ENCODE data around the gene GPRIN3. TPM values are rescaled to one million over a fixed set of nuclear protein-coding genes. Genes with fewer than 3 reads are reported as not detected.
A peak's percentile ranks its signal among the peaks of the same experiment; 100 is the strongest.

GPRIN3 gene
- total RNA-seq, 8 experiments from 2014 or later, result 1.2 to 20.1 (median 7.6) TPM

- Histone ChIP-seq H3K27ac (no peak overlapping the region), H3K4me3 (no peak overlapping the region), H3K4me1 (replicated peaks in 1 of 2) (peaks cover 18 to 27% of the 10 kb centered on the region in 2 donors)
- 54 to 100% (median 72%) methylated on average over 1 to 2 of the region's 2 CpGs for WGBS, 10 experiments
- in situ Hi-C loops (cut with MboI; ENCODE audit: low pct_unique_long_range_greater_than_20kb in 2 of 9, low sequenced_read_pairs in 9 of 9, unreplicated experiment in 9 of 9), result no loop called here
- no peak for ATAC-seq (replicated peaks in 6 of 8)
These were observed 10.7 kb downstream of the GPRIN3 start for GRCh38 chr4:89296896-89297295.

DNA sequence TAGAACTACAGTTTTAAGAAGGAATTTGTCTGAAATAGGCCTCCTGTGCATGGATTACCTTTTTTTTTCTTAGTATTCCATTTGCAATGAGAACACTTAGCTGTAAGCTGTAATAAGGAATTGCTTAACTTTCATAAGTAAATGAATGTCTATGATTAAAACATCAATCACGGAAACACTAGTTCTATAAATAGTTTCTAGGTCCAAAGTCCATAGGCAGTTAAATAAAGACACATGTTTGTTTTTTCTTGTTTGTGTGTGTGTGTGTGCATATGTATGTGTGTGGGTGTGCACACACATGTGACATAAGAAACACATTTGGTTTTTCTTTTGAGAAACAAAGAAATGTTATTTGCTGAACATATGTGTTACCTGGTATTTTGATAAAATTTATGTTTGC lies 11.2 kb downstream of the GPRIN3 start:
- no peak overlapping the region for H3K4me3 ChIP-seq
- in situ Hi-C loops (cut with MboI; ENCODE audit: low pct_unique_long_range_greater_than_20kb in 2 of 9, low sequenced_read_pairs in 9 of 9, unreplicated experiment in 9 of 9), result no loop called here
- H3K4me1 ChIP-seq (replicated peaks in 1 of 2), result peaks cover 15 to 23% of the 10 kb centered on the region in 2 donors
- 8 to 100% (median 75%) methylated on average over 1 of the region's 1 CpG; no CpG with 5 or more reads in 1 of the 10 experiments for WGBS, 10 experiments
- no peak overlapping the region for H3K27ac ChIP-seq
- ATAC-seq (replicated peaks in 6 of 8), result no peak

GRCh38 chr4:89295415-89295927 lies 12.1 kb downstream of the GPRIN3 start:
- no peak overlapping the region for H3K4me3 ChIP-seq
- WGBS, 10 experiments, result 68 to 100% (median 92%) methylated on average over 1 to 3 of the region's 3 CpGs; no CpG with 5 or more reads in 2 of the 10 experiments
- in situ Hi-C loops (cut with MboI; ENCODE audit: low pct_unique_long_range_greater_than_20kb in 2 of 9, low sequenced_read_pairs in 9 of 9, unreplicated experiment in 9 of 9), result no loop called here
- peaks cover 13 to 20% of the 10 kb centered on the region in 2 donors for H3K4me1 ChIP-seq (replicated peaks in 1 of 2)
- ATAC-seq (replicated peaks in 6 of 8), result no peak
- no peak overlapping the region for H3K27ac ChIP-seq

DNA sequence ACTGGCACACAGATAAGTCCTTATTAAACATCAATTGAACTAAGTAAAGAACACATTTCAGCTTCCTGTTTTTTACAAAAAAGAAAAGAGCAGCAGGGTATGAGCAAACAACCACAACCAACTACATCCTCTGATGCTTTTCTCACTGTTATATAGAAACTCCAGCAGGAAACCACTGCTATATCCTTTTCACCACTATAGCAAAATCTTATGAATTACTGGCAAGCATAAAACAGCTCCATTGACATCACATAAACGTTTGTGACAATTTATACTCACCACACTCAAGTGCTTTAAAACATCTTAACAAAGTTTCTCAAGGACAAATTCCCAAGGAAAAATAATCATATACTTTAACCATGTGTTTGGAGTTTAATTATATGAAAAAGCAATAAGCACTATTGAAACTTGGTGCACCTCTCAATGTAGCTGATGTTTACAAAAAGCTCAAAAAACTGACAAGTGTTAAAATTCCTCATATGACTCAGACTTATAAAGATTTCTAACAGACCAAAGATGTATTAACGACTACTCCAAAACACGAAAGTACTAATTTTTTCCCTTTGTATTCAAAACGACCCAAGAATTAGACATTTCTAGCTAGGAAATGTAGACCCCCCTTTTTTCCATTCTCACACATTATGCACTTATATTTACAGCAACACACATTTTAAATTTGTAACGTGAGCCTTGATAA lies 12.9 kb downstream of the GPRIN3 start:
- Histone ChIP-seq H3K4me3 (no peak overlapping the region), H3K4me1 (replicated peaks in 1 of 2) (peaks cover 8 to 20% of the 10 kb centered on the region in 2 donors), H3K27ac (no peak overlapping the region)
- no peak for ATAC-seq (replicated peaks in 6 of 8)
- WGBS, 10 experiments, result 20 to 95% (median 74%) methylated on average over 3 to 5 of the region's 5 CpGs
- in situ Hi-C loops (cut with MboI; ENCODE audit: low pct_unique_long_range_greater_than_20kb in 2 of 9, low sequenced_read_pairs in 9 of 9, unreplicated experiment in 9 of 9), result no loop called here

DNA sequence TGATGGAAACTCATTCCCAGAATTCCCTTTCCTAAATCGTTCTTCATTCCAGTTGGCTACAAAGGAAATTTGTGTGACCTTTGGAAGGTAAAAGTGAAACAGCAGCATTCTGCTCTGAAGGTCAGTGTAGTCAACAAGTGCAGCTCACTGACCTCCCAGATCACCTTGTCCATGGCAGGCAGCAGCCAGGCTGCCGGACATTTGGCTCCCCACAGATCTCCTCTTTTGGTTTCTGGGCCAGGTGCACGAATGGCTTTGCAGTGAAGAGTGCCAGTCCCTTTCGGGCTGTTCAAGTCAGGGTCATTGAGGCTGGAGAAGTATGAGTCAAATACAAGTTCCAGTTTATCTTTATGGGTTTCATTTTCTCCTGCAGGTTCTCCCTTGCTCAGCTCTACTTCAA lies 14.3 kb downstream of the GPRIN3 start:
- Histone ChIP-seq H3K4me1 (replicated peaks in 1 of 2) (peaks cover 0 to 11% of the 10 kb centered on the region in 2 donors), H3K4me3 (no peak overlapping the region), H3K27ac (no peak overlapping the region)
- in situ Hi-C loops (cut with MboI; ENCODE audit: low pct_unique_long_range_greater_than_20kb in 2 of 9, low sequenced_read_pairs in 9 of 9, unreplicated experiment in 9 of 9), result no loop called here
- 27 to 100% (median 82%) methylated on average over 1 to 4 of the region's 4 CpGs; no CpG with 5 or more reads in 2 of the 10 experiments for WGBS, 10 experiments
- no peak for ATAC-seq (replicated peaks in 6 of 8)

- WGBS, 10 experiments, result 24 to 87% (median 76%) methylated on average over 1 to 6 of the region's 6 CpGs
- peak in 1 of 8 experiments; percentile 99 for ATAC-seq (replicated peaks in 6 of 8)
These were observed 16.7 kb downstream of the GPRIN3 start for GRCh38 chr4:89290727-89291516.

DNA sequence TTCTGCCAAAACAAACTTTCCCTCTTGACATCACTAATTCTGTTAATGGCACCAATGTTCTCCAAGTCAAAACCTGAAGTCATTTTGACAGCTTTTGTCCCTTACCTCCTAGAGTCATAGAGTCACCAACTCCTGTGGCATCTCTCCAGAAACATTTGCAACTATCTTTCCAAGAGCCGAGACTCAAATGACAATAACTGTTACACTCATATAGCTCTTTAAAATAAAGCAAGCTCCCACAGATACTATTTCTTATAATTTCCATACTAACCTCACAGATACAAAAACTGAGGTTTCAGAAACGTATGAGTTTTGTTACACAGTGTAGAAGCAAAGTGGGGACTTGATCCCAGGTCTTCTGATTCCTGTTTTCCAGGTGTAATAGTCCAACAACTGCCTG lies 18.3 kb downstream of the GPRIN3 start:
- 42 to 100% (median 73%) methylated on average over 1 to 2 of the region's 2 CpGs; no CpG with 5 or more reads in 4 of the 10 experiments for WGBS, 10 experiments
- no peak overlapping the region for H3K27ac ChIP-seq
- in situ Hi-C loops (cut with MboI; ENCODE audit: low pct_unique_long_range_greater_than_20kb in 2 of 9, low sequenced_read_pairs in 9 of 9, unreplicated experiment in 9 of 9), result no loop called here

More at GRCh38 chr4:89290727-89291516, 16.7 kb downstream of the GPRIN3 start:
- in situ Hi-C loops (cut with MboI; ENCODE audit: low pct_unique_long_range_greater_than_20kb in 2 of 9, low sequenced_read_pairs in 9 of 9, unreplicated experiment in 9 of 9), result no loop called here
- Histone ChIP-seq H3K4me1 (replicated peaks in 1 of 2) (peaks cover 0 to 3% of the 10 kb centered on the region in 2 donors), H3K27ac (no peak overlapping the region), H3K4me3 (no peak overlapping the region)

DNA sequence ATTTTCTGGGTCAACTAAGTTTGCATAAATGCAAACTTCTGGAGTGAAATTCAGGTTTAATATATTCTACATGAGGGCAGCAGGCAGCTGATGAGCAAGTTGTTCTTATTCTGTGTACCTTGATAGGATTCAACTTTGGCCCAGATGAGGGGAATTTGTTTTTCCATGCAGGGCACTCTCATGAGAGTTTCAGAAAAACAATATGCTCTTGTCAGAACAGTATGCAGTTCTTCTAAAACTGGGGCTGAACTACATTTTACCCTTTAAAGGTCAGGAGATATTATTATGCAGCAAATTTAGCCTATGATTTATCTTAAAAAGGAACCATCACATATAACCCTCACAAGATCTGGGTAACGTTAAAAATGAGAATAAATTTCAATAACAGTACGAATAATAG lies 19.2 kb downstream of the GPRIN3 start:
- in situ Hi-C loops (cut with MboI; ENCODE audit: low pct_unique_long_range_greater_than_20kb in 2 of 9, low sequenced_read_pairs in 9 of 9, unreplicated experiment in 9 of 9), result no loop called here
- WGBS, 10 experiments, result 0 to 100% (median 67%) methylated on average over 1 to 2 of the region's 2 CpGs; no CpG with 5 or more reads in 2 of the 10 experiments
- H3K27ac ChIP-seq, result no peak overlapping the region
- no peak for ATAC-seq (replicated peaks in 6 of 8)
- H3K4me3 ChIP-seq, result no peak overlapping the region
- H3K4me1 ChIP-seq (replicated peaks in 1 of 2), result no peaks in the 10 kb centered on the region

More for the DNA sequence above, 18.3 kb downstream of the GPRIN3 start:
- H3K4me3 ChIP-seq, result no peak overlapping the region
- H3K4me1 ChIP-seq (replicated peaks in 1 of 2), result no peaks in the 10 kb centered on the region
- no peak for ATAC-seq (replicated peaks in 6 of 8)

GRCh38 chr4:89287945-89288344 lies 19.7 kb downstream of the GPRIN3 start:
- no peak for ATAC-seq (replicated peaks in 6 of 8)
- in situ Hi-C loops (cut with MboI; ENCODE audit: low pct_unique_long_range_greater_than_20kb in 2 of 9, low sequenced_read_pairs in 9 of 9, unreplicated experiment in 9 of 9), result no loop called here
- WGBS, 10 experiments, result 0 to 75% (median 61%) methylated on average over 2 to 6 of the region's 6 CpGs
- H3K4me1 ChIP-seq (replicated peaks in 1 of 2), result no peaks in the 10 kb centered on the region
- H3K27ac ChIP-seq, result no peak overlapping the region
- H3K4me3 ChIP-seq, result no peak overlapping the region

GRCh38 chr4:89285745-89286144 lies 21.9 kb downstream of the GPRIN3 start:
- WGBS, 10 experiments, result 56 to 100% (median 66%) methylated on average over 1 to 2 of the region's 2 CpGs; no CpG with 5 or more reads in 1 of the 10 experiments
- Histone ChIP-seq H3K27ac (no peak overlapping the region), H3K4me1 (replicated peaks in 1 of 2) (no peaks in the 10 kb centered on the region), H3K4me3 (no peak overlapping the region)
- no peak for ATAC-seq (replicated peaks in 6 of 8)
- in situ Hi-C loops (cut with MboI; ENCODE audit: low pct_unique_long_range_greater_than_20kb in 2 of 9, low sequenced_read_pairs in 9 of 9, unreplicated experiment in 9 of 9), result no loop called here

GRCh38 chr4:89284828-89285227 lies 22.8 kb downstream of the GPRIN3 start:
- Histone ChIP-seq H3K4me3 (no peak overlapping the region), H3K27ac (no peak overlapping the region), H3K4me1 (replicated peaks in 1 of 2) (no peaks in the 10 kb centered on the region)
- ATAC-seq (replicated peaks in 6 of 8), result peak in 3 of 8 experiments; percentile 38 to 56 (median 38)
- in situ Hi-C loops (cut with MboI; ENCODE audit: low pct_unique_long_range_greater_than_20kb in 2 of 9, low sequenced_read_pairs in 9 of 9, unreplicated experiment in 9 of 9), result no loop called here
- WGBS, 10 experiments, result no CpG with 5 or more reads among the region's 3 CpGs

DNA sequence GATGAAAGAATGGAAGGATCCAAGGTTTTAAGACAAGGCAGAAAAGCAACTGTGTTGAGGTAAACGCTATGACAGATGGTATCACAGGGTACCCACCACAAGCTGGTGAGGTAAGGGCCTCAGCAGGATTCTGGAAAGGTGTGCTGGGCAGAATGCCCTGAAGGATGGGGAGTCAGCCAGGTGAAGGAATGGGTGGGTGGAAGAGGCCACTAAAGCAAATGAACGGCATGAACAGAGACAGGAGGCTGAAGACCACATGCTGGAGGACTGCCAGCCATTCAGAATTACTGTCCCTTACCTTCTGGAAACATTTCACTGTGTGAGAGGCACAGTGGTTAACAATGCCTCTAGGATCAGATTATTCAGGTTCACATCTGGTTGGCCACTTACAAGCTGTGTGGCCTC lies 23.6 kb downstream of the GPRIN3 start:
- 80 to 100% (median 93%) methylated on average over 1 to 2 of the region's 2 CpGs; no CpG with 5 or more reads in 4 of the 10 experiments for WGBS, 10 experiments
- peak in 1 of 8 experiments; percentile 23 for ATAC-seq (replicated peaks in 6 of 8)

More for the DNA sequence above, 23.6 kb downstream of the GPRIN3 start:
- Histone ChIP-seq H3K27ac (no peak overlapping the region), H3K4me1 (replicated peaks in 1 of 2) (no peaks in the 10 kb centered on the region), H3K4me3 (no peak overlapping the region)
- in situ Hi-C loops (cut with MboI; ENCODE audit: low pct_unique_long_range_greater_than_20kb in 2 of 9, low sequenced_read_pairs in 9 of 9, unreplicated experiment in 9 of 9), result no loop called here

Data from motor neuron (in vitro differentiated cells).